ENCODE results near the gene MFSD6L.

DNA sequence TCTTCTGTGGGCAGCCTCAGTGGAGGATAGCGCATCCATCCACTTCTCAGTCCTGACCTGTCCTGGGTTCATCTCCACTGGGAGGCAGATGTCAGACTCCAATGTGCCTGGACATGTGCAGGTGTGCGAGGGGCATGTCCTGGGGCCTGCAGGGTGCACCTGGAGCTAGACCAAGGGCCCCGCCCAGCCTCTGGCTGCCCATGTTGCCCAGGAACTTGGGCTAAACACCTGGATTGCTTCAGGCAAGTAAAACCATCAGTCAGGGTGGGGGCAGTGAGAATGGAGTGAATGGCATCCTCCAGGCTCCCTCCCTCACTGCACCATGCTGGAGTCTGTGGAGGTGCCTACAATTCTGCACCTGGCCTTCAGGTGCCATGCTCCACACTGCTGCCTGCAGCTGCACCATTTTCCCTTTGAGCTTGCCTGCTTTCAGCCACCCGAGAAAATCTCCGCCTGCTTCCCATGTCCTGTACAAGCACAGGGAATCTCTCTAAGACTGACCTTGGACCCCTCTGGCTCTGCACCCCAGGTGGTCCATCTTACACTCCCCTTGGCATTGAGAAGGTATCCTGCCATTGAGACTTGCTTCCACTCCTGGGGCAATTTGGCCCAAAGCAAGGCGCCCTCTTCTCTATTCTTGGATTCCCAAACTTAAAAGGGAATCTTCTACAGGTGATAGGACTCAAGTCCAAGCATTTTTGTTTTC lies 2.1 kb upstream of the MFSD6L start:
- TF ChIP-seq POLR2A (IDR thresholded peaks at IDR 0.05): no peak
- TF ChIP-seq, protein P1, sequence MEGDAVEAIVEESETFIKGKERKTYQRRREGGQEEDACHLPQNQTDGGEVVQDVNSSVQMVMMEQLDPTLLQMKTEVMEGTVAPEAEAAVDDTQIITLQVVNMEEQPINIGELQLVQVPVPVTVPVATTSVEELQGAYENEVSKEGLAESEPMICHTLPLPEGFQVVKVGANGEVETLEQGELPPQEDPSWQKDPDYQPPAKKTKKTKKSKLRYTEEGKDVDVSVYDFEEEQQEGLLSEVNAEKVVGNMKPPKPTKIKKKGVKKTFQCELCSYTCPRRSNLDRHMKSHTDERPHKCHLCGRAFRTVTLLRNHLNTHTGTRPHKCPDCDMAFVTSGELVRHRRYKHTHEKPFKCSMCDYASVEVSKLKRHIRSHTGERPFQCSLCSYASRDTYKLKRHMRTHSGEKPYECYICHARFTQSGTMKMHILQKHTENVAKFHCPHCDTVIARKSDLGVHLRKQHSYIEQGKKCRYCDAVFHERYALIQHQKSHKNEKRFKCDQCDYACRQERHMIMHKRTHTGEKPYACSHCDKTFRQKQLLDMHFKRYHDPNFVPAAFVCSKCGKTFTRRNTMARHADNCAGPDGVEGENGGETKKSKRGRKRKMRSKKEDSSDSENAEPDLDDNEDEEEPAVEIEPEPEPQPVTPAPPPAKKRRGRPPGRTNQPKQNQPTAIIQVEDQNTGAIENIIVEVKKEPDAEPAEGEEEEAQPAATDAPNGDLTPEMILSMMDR (IDR thresholded peaks at IDR 0.05): no peak

All from adrenal gland (tissue), 5 donors.